Caki2 (cell line): ENCODE data around the gene MOGAT2. TPM values are rescaled to one million over a fixed set of nuclear protein-coding genes. Genes with fewer than 3 reads are reported as not detected.
"Not testable (repeated sequence)": the region's sequence is repeated elsewhere in the genome, so short reads cannot be mapped to it uniquely, and the experiment has no call there.

Source experiments
- DNase-seq: peaks from one replicate; pipeline ENCODE4 v3.0.0-alpha.2; 2015; ENCODE audit warnings: low read depth
- in situ Hi-C: cut with HindIII; loops from 2 replicates; pipeline ENCODE4 v1.10.0; 2016; ENCODE audit warnings: low sequenced_read_pairs, low pct_unique_long_range_greater_than_20kb, mixed read lengths
- total RNA-seq: library from RNA; depleted of rRNA; stranded (reverse); fragments of >200 nt; shearing (Covaris generic); gene quantifications from 2 replicates; pipeline ENCODE4 v1.2.3, GENCODE V29; 2014; ENCODE audit warnings: low replicate concordance

The MOGAT2 gene
- total RNA-seq, 1 experiment from 2014 or later, result not detected

DNA sequence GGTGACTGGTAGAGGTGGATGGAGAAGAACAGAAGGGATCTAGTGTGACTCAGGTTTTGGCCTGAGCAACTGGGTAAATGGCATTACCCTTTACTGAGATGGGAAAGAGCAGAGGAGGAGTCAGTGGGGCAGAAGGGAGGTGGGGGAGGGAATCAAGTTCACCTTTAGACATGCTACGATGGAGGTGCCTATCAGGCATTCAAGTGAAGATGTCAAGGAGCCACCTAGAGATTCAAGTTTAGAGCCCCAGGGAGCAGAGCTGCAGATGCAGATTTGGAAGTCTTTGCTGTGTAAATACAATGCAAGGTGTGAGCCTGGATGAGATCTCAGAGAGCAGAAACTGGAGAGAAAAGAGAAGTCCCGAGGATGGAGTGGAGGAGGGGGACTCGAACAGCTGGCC lies 979 bp upstream of the MOGAT2 start:
- in situ Hi-C loops, result no loop called here

DNA sequence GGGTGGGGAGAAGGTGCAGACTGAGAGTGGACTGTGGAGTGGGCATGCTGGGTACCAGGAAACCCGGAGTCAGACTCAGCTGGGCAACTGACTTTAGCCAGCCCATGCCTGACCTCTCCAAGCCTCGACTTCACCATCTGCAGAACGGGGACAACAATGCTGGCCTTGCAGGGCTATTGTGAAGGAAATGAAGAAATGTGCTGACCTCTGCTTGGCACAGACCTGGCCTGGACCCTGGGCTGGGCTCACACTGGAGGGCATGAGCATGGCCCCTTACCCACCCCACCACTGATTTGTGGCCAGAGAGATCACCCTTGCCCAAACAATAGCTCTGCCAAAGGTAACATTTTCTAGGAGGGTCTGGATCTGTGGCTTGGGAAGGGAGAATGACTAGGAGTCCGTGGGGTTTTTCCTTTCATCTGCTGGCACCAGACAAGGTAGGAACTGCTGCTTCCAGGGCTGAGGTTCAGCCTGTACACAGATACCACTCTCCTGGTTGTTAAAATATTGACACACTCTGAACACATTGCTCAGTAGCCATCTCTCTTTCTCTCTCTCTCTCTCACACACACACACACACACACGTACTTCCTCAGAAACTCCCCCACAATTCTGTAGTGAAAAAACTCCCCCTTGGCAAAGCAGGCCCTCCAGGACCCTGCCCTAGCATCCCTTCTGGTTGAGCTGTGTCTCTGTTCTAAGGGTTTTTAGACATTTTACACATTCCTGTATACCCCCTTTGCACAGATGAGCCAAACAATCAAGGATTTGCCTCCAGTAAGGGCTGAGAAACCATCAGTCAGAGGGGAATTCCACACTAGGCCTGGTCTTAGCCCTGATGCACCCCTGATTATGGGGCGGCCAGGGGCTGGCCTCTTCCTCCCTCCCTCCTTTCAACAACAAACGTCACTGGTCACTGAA lies 1.0 kb downstream of the MOGAT2 start:
- in situ Hi-C loops, result no loop called here
- DNase-seq, result no peak

More for the DNA sequence above, 979 bp upstream of the MOGAT2 start:
- no peak for DNase-seq

DNA sequence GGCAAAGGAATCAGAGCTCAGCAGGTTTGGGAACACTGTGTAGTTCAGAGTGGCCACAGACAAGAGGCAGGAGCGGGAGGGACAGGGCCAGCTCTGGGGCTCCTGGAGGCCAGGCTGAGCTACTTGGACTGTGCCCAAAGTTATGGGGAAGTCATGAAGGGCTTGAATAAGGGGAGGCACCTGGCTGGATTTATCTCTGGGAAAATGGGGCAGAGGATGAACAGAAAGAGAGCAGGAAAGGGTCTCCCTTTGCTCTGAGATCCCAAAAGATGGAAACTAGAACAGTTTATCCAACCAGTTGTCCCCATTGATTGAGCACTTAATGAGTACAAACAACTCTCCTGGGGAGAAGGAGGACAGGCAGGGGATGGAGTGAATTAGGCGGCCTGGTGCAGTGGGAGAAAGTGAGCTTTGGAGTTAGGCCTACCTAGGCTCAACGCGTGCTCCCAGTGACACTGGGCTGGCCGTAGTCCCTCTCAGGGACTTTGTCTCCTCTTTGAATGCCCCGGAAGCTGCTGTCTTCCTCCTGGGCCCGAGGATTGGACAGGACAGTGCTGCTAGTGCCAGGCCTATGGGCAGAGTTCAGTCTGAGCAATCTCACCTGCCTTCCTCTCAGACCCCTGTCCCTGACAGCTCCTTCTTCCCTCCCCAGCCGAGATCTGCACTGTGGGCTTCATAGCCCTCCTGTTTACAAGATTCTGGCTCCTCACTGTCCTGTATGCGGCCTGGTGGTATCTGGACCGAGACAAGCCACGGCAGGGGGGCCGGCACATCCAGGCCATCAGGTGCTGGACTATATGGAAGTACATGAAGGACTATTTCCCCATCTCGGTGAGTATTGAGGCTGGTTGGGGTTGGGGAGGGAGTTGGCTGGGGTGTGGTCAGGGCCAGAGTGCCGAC lies 2.0 kb downstream of the MOGAT2 start:
- DNase-seq, result no peak
- in situ Hi-C loops, result no loop called here

DNA sequence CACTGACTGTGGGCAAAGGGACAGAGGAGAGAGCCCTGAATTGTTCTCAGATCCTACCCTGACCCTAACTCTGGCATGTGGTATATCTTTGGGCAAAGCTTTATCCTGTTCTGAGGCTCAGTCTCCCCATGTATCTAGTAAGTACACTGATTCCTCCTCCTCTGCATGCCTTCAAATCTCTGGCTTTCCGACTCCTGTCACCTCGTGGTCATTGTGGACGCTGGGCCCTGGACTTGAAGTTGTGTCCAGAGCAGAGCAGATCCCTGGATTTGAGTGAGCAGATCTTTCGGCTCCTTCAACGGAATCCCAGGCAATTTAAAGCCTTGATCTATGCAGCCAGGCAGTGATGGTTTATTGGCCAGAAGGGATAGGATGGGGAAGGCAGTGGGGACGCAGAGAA lies 3.0 kb downstream of the MOGAT2 start:
- in situ Hi-C loops, result no loop called here
- DNase-seq, result no peak

DNA sequence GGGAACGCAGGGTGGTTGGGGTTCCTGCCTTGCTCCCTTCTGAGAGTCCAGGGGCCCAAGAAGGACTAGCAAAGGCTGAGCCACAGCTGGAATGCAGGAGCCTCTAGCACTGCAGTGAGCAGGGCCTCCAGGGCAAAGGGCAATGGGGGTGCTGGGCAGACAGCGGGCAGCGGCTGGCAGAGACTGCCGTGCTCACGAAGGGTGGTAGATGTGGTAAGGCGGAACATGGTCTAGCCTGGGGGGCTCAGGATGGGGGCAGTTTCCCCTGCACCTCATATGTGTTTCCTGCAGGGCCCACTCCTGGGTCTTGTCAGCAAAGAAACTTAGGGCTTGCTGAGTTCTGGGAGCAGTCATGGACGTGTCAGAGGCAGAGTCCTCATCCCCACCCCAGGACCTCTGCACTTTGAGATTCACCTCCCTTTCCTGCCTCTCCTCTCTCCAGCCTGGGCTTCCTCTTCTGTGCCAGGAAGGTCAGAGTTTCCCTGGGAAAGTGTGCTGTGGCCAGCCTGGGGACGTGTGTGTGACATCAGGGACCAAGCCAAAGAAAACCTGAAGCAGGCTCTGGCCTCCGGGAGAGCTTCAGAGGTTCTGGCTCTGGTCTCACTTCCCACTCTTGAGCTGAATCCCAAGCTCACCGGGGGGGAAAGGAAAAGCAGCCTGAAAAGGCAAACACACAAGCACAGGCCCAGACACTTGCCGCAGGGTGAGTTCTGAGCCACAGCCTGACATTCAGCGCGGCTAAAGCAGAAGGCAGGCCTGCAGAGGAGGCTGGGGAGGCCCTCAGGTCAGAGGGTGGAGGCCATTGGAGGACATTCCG lies 4.4 kb downstream of the MOGAT2 start:
- in situ Hi-C loops, result no loop called here
- no peak for DNase-seq

DNA sequence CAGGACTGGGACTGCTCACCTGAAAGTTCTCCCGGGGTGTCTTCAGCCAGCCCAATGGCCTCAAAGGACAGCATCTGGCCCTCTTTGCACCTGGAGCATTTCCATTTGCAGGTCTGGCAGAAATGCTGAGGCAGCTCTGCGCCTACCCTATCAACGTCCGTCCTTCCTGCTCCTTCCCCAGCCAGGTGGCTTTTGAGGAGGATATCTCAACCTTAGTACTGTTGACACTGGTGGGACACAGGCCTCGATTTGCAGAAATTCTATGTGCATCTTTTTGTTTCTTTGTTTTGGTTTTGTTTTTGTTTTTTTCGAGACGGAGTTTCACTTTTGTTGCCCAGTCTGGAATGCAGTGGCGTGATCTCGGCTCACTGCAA lies 5.0 kb downstream of the MOGAT2 start:
- in situ Hi-C loops, result no loop called here
- no peak for DNase-seq

DNA sequence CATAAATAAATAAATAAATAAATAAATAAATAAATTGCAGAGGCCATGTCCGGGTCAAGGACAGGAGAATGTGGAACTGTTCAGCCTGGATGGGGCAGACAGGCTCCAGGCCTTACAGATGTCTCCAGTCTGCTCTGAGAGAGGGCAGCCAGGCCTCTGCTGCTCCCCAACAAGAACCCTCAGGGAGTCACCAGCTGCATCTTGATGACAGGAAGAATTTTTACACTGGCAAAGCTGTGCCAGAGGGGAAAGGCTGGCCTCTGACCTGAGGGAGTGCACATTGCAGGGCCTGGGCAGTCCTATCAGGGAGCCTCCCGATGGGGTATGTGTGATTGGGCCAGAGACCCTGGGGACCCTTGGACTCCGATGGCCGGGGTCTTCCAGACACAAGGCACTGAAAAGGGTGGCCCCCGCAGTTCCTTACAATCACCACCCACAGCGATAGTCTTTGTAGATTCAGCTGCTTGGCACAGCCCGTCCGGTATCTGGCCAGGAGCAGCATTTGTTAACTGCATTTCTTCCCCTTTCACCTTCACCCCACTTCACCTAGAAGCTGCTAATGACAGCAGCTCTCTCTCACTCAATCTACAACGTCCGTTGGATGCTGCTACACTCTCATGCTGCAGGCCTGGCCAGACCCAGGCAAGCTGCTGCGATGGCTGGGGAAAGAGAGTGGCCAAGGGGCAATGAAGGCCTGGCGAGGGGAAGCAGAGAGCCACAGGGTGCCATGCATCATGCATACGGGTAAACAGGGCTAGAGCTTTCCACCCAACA lies 8.1 kb downstream of the MOGAT2 start:
- in situ Hi-C loops, result no loop called here

DNA sequence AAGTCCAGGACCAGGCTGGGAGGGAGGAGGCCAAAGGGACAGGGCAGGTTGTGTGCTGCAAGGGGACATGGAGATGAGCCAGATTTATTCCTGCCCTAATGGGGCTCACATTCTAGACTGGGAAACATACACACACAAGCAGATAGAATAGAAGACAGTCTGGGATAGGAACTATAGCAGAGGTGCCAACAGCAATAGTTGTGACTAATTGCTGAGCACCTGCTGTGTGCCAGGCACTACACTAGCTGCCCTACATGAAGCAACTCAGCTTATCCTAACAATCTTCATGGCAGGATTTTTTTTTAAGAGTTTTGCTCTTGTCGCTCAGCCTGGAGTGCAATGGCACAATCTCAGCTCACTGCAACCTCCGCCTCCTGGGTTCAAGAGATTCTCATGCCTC lies 11.4 kb downstream of the MOGAT2 start:
- in situ Hi-C loops, result no loop called here
- DNase-seq, result no peak

More for the DNA sequence above, 8.1 kb downstream of the MOGAT2 start:
- no peak for DNase-seq

DNA sequence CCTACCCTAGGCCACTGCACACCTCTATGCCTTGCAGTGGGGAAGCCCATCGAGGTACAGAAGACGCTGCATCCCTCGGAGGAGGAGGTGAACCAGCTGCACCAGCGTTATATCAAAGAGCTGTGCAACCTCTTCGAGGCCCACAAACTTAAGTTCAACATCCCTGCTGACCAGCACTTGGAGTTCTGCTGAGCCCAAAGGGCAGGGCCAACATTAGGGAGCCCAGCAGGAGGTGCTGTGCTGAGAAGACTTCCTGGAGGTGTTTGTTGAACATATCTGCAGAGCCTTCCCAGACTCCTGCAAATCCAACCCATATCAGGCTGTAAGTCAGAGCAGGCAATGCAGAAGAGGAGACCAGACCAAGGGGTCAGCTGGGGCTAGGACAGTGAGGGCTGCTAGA lies 13.5 kb downstream of the MOGAT2 start:
- in situ Hi-C loops, result no loop called here

DNA sequence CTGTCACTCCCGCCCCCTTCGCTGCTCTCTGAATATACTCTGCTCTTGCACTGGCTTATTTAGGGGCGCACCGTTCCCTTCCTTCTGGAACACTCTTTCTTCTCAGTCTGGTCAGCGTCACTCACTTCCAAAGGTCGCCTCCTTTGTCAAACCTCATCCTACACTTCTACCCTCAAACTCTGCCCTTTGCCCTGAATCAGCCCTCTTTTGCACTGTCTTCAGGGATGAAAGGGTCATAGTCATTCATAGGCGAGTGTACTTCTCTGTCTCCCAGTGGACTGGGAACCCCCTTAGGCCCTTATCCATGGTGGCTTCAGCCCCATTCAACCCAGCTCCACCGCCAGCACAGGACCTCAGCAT lies 15.4 kb downstream of the MOGAT2 start:
- DNase-seq, result no peak
- in situ Hi-C loops, result no loop called here

More for the DNA sequence above, 13.5 kb downstream of the MOGAT2 start:
- DNase-seq, result no peak

DNA sequence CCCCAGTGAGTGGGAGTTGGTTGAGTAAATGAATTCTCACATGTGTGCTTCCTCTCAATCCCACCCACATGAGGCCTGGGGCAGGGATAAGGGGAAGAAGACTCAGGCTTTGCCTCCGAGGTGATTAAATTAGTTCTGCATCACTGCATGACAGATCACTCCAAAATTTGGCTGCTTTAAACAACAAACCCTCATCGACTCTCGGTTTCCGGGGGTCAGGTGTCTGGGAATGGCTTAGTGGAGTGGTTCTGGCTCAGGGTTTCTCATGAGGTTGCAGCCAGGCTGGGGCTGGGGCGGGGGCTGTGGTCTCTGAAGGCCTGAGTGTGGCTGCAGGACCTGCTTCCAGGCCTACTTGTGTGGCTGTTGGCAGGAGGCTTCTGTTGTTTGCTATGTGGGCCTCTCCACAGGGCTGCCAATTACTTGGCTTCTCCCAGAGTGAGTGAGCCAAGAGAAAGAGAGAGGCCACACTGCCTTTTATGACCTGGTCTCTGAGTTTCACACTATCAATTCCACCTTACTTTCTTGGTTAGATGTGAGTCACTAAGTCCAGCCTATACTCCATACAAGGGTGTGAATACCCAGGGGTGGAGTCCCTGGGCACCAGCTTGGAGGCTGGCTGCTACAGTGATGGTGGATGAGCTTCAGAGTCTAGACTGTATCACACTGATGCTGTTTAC lies 15.9 kb downstream of the MOGAT2 start:
- no peak for DNase-seq
- in situ Hi-C loops, result no loop called here

DNA sequence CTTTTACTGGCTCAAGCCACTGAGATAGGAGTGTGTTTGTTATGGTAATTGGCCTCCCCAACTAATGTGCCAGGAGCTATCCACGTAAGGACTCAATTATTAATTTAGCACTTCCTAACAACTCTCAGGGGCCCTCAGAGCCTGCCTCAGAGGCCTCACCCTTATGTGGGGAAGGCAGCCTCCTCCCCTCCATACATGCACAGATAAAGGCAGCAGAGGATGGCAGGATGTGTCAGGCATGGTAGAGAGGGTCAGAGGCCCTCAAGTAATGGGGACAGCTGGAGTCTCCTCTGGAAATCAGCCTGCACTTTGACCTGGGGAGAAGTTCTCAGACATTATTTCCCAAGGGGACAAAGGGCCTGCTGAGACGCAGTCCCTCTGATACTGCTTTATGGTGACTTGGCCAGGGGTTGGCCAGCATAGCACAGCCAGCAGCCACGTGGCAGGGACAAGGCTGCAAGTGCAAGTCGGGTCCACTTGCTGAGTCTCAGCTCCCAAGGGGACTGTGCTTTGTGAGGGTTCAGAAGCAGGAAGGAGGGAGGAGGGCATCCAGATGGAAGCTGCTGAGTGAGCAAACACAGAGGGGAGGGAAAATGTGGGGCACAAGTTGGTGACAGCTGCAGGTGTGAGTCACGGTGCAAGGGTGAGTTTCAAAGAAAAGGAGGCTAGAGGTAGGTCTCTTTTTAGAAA lies 17.0 kb downstream of the MOGAT2 start:
- in situ Hi-C loops, result no loop called here
- no peak for DNase-seq

DNA sequence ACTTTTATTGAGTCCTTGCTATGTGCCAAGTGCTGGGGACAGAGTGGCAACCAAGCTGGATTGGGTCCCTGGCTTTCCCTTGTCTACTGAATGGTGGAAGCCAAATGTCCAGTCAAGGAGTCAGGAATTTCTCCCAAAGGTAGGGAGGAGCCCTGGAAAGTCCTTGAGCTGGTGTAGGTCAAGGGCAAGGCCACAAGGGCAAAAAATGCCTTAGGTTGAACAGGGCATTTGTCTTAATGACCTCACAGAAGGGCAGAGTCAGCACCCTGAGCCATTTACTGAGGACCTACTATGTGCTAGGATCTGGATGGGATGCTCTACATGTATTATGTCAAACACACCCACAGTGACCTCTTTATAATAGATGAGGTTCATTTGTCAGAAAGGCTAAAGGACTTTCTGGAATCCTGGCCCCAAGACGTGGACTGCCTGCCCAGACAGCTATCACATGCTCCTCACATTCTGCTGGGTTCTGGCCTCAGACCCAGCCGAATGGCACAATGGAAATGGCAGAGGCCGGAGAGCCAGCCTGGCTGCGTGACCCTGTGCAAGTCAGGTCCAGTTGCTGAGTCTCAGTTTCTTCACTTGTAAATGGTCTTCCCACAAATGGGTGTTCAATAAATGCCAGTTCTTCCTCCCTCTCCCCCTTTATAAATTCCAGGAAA lies 17.7 kb downstream of the MOGAT2 start:
- no peak for DNase-seq
- in situ Hi-C loops, result no loop called here

DNA sequence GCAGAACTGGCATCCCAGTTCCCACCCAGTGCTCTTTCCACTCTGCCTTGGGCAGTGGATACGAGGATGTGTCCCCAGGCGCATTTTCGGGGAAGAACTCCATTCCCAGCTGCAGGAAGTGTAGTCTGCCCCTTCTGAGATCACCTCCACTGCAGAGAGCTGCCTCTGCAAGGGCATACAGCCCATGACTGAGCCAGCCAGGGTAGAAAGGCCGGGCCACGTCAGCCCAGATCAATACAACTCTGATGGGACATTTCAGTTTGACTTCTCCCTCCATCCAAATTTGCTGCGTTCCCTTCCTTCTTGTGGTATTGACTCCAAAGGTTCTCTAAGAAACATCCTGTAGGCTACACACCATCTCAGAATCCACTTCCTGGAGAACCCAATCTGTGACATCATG lies 19.7 kb downstream of the MOGAT2 start:
- DNase-seq, result no peak
- in situ Hi-C loops, result no loop called here

DNA sequence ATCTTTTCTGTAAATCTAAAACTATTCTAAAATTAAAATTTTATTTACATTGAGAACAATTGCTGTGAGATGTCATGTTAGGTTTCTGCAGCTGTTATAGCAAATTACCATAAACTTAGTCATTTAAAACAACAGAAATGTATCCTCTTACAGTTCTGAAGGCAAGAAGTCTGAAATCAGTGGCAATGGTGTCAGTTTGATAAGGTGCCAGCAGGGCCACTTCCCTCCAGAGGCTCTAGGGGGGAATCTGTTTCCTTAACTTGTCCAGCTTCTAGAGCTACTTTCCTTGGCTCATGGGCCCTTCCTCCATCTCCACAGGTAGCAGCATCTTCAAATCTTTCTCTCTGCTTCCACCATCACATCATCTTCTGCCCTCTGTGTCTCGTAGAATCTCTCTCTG lies 23.0 kb downstream of the MOGAT2 start:
- in situ Hi-C loops, result no loop called here
- DNase-seq, result no peak

DNA sequence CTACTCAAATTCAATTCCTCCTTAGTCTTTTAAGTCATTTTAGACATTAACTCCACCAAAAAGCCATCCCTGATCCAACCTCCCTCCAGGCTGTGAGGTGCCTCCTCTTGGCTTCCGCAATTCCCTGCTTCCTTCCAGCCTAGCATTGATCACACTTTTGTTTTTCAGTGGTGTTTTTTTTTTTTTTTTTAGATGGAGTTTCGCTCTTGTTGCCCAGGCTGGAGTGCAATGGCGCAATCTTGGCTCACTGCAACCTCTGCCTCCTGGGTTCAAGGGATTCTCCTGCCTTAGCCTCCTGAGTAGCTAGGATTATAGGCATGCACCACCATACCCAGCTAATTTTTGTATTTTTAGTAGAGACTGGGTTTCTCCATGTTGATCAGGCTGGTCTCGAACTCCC lies 25.5 kb downstream of the MOGAT2 start:
- in situ Hi-C loops, result not testable (repeated sequence)

More for the DNA sequence above, 25.5 kb downstream of the MOGAT2 start:
- not testable (repeated sequence) for DNase-seq
